NOMO-1 treated with DMSO at 0.1 percent for 48 hours (cell line): ENCODE data around the gene PASK.
A peak's percentile ranks its signal among the peaks of the same experiment; 100 is the strongest.

Source experiments
- DNase-seq: peaks from one replicate; lab custom pipeline; 2025; ENCODE audit not compliant: unreplicated experiment; lab: John Stamatoyannopoulos, UW

The PASK gene

GRCh38 chr2:241180495-241180894 is 31.2 kb upstream of the PASK start:
- no peak for DNase-seq

GRCh38 chr2:241179899-241180298 is 30.6 kb upstream of the PASK start:
- no peak for DNase-seq

- DNase-seq = no peak
These were observed 29.7 kb upstream of the PASK start for GRCh38 chr2:241178961-241179360.

- no peak for DNase-seq
These were observed 28.5 kb upstream of the PASK start for GRCh38 chr2:241177526-241178334.

GRCh38 chr2:241173557-241173956 is 24.3 kb upstream of the PASK start:
- DNase-seq = no peak

GRCh38 chr2:241168366-241168765 is 19.1 kb upstream of the PASK start:
- no peak for DNase-seq

GRCh38 chr2:241163601-241164118 is 14.4 kb upstream of the PASK start:
- DNase-seq = no peak

- no peak for DNase-seq
These were observed 12.5 kb upstream of the PASK start for GRCh38 chr2:241161646-241162281.

- no peak for DNase-seq
These were observed 11.0 kb upstream of the PASK start for GRCh38 chr2:241160318-241160717.

- DNase-seq = no peak
These were observed 9.8 kb upstream of the PASK start for GRCh38 chr2:241159116-241159515.

- DNase-seq = no peak
These were observed 9.3 kb upstream of the PASK start for GRCh38 chr2:241158546-241158900.

- no peak for DNase-seq
These were observed 8.7 kb upstream of the PASK start for GRCh38 chr2:241157841-241158545.

- DNase-seq = peak; percentile 16
These were observed 7.7 kb upstream of the PASK start for GRCh38 chr2:241156971-241157441.

GRCh38 chr2:241155936-241156335 is 6.7 kb upstream of the PASK start:
- DNase-seq = no peak

GRCh38 chr2:241154915-241155314 is 5.6 kb upstream of the PASK start:
- DNase-seq = no peak

GRCh38 chr2:241153616-241154015 is 4.3 kb upstream of the PASK start:
- no peak for DNase-seq

GRCh38 chr2:241151934-241152660 is 2.8 kb upstream of the PASK start:
- DNase-seq = no peak

- DNase-seq = no peak
These were observed 1.6 kb upstream of the PASK start for GRCh38 chr2:241150660-241151530.

GRCh38 chr2:241149925-241150659 is 820 bp upstream of the PASK start, which contains the start of gene PPP1R7:
TSS of gene PPP1R7 (plus strand) at chr2:241150467. CDS start at chr2:241150496, 29 bp downstream.
- DNase-seq = peak; percentile 94

GRCh38 chr2:241149675-241149924 is 328 bp upstream of the PASK start:
- DNase-seq = no peak
